ENCODE results near the gene APLP2.

Gene APLP2

DNA sequence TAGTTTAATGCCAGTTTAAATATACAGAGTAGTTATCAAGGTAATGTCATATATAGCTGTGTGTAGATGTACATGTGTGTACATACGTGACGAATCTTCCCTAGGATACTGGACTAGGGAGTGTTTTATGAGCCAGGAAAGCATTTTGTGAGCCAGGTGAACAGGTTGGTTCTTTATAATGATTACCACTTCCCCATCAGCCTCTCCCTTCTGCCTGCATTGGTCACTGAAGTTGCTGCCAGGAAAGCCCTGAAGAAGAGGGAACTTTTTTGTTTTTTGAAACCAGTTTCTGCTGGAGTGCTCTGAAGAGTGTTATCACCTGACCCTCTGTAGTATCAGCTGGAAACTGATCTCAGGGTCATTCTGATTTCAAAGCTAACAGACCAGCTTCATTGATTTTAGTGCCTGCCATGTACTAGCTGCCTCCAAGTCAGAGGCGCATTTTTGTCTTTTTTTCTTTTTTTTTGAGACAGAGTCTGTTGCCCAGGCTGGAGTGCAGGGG, 75.7 kb downstream of the APLP2 start:
- no peak for DNase-seq (ENCODE audit: low read depth in 1 of 2, low spot score in 1 of 2)

DNA sequence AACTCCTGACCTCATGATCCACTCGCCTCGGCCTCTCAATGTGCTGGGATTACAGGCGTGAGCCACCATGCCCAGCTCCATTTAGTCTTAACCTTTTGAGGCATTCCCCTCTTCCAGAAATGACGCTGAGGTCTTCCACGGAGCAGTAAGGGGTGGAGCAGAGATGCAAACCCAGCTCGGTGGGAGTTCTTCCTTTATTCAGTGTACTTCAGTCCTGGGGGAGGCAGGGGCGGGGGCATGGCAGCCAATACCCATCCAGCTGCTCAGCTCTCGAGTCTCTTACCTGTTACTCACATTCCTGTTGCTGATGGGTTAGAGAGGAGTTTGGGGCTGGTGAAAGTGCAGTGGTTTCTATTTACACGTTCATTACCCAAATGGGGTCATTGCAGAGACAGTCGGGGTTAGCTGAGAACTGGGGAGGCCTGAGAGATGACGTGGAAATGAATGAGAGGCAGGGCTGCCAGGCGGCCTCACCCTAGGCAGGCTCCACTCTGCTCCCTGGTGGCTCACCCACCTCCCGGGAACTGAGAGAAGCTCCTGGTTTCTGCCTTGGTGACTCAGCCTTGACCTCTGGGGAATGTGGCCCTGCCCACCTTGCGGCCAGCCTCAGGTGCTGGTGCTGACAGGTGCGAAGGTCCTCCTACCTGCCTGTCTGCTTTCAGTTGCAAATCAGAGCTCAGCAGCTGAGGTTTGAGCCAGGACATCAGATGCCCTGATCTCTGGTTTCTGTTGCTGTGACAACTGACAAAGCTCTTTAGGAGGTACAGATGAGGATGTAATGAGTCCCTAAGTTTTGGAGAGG, 76.5 kb downstream of the APLP2 start:
- no peak for DNase-seq (ENCODE audit: low read depth in 1 of 2, low spot score in 1 of 2)

DNA sequence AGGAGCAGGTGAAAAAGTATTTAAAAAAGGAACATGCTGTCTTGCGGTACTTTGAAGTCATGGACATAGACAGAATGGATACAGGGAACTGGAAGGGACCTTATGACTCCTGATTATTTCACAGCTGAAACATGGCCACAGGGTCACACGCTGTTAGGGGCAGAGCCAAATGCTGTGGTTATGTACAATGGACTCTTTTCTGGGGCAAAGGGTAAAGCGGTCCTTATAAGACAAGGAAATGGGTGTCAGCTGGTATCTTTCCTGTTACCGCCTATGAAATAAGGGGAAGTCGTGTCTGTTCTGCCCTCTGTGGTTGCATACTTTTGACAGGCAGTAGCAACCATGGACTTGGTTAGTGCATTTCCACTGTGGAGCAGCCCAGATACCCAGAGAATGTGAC, 77.1 kb downstream of the APLP2 start:
- DNase-seq (ENCODE audit: low read depth in 1 of 2, low spot score in 1 of 2), result no peak

DNA sequence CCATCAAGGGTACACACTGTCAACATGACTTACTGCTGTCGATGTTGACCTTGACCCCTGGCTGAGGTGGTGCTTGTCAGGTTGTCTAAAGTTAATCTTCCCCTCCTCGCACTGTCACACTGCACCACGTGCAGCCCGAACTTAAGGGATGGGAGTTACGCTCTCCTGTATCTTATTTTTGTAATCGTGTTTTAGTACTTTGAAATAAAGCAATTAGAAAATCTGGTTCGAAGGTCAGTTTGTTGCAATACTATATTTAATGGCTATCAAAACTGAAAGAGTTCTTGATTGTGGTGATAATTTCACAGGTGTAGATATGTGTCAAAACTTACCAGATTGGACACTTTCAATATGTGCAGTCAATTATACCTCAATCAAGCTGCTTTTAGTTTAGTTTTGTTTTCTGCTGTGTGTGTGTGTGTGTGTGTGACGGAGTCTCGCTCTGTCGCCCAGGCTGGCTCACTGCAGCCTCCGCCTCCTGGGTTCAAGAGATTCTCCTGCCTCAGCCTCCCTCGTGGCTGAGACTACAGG, 79.2 kb downstream of the APLP2 start:
- no peak for DNase-seq (ENCODE audit: low read depth in 1 of 2, low spot score in 1 of 2)

DNA sequence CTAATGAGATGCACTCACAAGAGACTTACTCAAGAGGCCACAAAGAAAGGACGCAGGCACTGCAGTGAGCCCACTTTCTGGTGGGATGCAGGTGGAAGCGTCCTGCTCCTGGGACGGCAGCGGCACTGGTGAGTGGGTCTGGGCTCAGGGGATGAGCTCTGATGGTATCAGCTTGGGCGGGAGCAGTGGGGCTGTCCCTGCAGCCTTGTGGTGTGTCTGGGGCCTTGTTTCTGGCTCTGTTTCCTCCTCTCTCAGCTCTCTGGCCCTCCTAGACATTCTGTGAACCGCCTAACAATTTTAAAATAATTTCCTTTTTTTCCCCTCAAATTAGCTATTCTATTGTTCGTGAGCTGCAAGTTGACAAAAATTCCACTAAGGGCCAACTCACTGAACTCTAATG, 81.1 kb downstream of the APLP2 start:
- DNase-seq (ENCODE audit: low read depth in 1 of 2, low spot score in 1 of 2), result no peak

DNA sequence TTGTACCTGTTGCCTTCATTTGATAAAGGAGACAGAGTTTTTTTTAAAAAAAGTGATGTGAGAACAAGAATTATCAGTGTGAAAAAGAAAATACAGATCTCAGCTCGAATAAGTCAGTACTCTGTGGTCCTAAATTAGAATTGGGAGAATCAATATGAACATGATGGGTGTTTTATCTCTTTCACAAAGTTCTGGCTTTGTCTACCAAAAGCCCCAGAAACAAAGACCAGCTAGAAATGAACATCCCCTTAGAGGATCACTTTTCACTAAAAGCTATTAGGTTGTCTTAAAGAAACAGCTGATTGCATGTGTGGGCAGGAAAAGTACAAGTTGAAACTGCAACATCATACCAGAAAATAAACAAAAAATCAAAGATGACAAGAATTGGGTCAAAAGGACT, 81.5 kb downstream of the APLP2 start:
- DNase-seq (ENCODE audit: low read depth in 1 of 2, low spot score in 1 of 2), result no peak

DNA sequence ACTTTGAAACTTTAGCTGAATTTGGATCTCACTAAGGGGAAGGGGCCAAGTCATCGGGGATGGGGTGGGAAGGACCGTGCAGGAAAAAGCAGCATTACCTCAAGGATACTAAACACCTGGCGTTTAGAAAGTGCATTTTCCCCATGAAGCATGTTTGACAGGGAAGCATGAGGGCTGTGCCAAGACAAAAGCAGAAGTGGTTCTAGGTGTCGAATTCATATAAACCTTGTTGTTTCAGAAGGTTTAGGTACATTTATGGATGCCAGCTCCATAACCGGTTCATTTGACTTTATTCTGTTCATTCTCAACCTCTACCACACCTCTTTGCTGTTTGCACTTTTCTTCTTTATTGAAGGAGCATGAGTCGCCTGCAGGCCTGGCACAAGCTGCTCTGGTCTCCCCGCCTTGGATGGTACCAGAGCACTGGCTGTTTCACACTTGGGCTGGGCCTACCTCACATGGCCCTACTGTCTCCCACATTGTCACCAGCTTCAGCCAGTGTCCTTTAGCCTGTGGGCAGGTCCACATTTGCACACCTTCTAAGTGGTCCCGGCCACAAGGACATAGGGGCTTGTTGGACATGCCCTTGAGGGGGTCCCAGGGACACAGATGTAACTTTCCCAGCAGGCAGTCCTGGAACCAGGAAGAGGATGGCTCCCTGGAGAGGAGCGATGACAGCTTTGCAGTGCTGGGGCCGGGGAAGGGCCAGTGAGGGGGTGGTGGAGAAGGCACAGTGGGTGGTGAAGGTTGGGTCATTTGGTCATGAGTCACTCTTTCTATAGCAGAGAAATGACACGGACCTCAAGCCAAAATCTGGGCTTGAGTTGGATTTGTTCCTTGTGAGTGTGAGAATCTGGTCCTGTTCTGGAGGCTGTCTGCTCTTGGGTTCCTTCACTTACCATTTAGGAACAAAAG, 86.7 kb downstream of the APLP2 start:
- DNase-seq (ENCODE audit: low read depth in 1 of 2, low spot score in 1 of 2), result no peak

DNA sequence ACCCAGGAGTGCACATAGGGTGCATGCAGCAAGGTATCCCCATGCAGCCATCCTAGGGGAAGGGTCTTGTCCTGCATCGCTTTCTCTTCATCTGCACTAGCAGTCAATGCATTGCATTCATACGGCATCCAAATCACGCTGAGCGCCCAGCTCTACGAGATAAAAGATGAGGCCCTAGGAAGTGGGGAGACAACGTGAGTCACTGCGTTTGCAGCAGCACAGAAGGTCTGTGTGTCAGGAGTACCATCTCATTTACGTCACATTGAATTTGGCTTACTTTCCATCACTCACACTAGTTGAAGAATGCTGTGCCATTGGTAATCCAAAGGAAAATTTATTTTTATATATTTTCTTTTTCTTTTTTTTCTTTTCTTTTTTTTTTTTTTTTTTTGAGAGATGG, 87.4 kb downstream of the APLP2 start:
- no peak for DNase-seq (ENCODE audit: low read depth in 1 of 2, low spot score in 1 of 2)

DNA sequence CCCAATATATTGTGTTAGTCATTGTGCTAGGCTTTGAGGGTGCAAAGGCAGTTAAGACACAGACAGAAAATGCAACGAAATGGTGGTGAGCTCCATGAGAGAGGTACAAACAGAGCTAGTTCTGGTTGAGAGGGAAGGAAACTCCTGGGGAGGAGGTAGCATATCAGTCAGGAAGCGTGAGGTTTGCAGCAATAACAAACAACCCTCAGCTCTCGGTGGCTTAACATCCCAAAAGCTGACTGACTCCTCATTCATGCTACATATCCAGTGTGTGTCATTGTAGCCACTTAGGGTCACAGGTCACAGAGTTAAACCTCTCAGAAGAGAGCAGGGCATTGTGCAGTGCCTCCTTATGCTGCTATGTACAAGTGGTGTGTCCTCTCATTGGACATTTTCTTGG, 88.1 kb downstream of the APLP2 start:
- no peak for DNase-seq (ENCODE audit: low read depth in 1 of 2, low spot score in 1 of 2)

DNA sequence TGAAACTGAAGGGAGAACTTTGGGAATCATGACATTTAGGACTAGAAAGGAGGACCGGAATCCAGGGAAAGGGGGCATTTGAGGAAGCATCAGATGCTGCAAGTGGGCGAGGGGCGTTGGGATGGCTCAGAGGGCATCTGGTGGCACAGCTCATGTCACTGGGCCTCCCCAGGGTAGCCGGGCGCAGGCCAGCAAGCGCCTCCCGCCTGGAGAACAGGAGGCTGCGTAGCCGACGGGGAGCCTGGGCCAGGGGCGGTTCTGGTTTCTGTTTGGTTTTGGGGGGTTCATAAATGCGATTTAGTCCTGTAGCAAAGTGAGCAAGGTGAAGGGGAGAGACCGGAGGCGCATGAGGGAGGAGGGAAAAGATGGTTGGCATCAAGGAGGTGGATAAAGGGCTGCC, 89.4 kb downstream of the APLP2 start:
- DNase-seq (ENCODE audit: low read depth in 1 of 2, low spot score in 1 of 2), result no peak

DNA sequence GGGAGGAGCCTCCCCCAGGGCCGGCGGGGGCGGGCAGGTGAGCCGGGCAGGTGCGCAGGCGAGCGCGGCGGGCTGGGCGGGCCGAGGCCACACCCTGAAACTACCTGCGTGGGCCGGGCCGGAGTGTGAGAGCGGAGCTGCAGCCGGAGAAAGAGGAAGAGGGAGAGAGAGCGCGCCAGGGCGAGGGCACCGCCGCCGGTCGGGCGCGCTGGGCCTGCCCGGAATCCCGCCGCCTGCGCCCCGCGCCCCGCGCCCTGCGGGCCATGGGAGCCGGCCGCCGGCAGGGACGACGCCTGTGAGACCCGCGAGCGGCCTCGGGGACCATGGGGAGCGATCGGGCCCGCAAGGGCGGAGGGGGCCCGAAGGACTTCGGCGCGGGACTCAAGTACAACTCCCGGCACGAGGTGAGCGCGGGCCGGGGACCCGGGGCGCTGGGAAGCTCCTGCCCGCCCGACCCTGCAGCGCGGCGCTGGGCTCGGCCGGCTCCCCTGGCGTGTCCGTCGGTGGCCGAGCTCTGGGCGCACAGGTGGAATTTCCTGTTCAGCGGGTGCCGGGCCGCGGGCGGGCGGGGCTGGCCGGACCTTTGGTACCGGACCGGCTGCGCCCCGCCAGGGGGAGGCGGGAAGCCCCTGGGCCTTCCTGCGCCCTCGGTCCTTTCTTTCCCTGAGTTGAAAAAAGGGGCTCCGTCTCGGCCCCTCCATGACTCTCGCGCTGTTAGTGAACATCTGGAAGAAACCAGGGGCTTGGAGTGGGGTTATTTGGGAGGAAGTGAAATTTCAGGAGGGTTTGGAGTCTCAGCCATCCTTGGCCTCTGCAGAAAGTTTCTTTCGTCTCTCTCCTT, 90.2 kb downstream of the APLP2 start, which contains the start of gene ST14:
TSS of gene ST14 (plus strand) at position 126 of the 841 bp plus-strand sequence. CDS start at position 324, 198 bp downstream.
- DNase-seq (ENCODE audit: low read depth in 1 of 2, low spot score in 1 of 2), result no peak

DNA sequence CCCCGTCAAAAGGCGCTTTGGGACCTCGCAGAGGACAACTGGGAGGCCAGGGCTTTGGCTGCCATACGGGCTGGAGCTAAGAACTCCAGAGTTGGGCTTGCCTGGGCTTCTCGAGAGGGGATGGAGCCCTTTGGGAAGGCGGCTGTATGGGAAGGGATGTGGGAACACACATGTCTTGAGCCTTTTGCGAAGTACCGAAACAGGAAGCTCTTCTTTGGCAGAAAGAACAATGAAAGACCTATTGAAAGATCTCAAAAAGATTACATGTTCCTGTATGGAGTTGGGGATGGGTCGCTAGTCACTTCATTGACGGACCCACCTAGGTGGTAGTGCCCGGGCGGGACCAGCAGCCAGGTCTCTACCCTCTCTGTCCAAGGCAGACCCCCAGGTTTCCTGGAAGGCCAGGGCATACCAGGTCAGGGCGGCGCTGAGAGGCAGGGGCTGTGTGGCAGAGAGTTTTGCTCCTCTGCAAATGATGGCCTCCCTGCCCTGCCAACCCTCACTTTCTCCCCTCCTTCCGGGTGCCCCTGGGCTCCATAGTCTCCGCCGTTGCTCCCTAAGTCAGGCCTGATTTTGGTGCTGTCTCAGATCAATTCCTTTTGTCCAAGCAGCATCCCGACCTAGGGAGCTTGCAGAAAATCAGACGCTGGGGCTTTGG, 90.9 kb downstream of the APLP2 start:
- DNase-seq (ENCODE audit: low read depth in 1 of 2, low spot score in 1 of 2), result no peak

DNA sequence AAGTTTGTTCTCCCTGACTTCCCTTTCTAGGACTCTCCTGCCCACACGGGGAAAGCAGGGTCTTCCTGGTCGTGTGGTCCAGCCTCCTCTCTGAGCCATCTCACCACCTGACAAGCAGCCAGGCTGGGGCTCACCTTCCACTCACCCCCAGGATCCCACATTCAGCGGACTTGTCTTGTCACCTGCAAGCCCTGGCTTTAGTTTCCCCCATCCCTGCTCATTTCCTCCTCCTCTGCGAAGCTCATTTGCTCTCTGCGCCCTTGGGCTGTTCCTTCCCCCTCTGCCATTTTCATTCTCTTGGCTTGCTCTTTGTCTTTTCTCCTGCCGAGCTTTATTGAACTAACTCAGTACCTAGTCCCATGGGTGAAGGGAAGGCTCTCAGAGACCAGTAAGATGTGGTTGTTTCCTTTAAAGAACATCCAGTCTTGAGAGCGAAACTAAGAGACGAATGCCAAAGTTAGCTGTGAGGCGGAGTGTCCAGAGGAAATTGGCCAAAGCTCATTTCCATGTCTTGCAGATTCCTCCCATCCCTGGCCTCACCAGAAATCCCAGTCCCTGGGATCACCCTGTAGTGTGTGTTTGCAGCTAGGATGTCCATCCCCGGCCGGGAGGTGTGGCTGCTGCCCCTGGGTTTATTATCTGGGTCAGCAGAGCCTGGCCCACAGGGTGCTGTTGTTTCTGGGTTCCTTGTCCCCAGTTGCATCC, 91.9 kb downstream of the APLP2 start:
- DNase-seq (ENCODE audit: low read depth in 1 of 2, low spot score in 1 of 2), result no peak

DNA sequence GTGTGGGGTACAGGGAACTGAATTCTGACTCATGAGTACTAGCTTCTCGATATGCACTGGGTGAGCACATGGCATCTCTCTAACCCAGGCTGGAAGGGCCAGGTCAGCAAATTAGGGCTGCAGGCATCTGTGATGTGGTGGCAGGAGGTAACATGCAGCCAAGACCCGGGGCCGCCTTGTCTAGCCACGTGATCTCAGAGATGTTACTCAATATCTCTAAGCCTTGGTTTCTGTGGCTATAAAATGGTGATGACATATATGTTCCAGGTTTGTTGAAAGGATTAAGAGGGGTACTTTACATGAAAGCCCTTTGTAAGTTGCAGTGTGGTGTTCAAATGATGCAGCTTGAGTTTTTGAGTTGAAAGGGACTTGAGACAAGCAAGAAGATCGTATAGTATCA, 93.0 kb downstream of the APLP2 start:
- no peak for DNase-seq (ENCODE audit: low read depth in 1 of 2, low spot score in 1 of 2)

DNA sequence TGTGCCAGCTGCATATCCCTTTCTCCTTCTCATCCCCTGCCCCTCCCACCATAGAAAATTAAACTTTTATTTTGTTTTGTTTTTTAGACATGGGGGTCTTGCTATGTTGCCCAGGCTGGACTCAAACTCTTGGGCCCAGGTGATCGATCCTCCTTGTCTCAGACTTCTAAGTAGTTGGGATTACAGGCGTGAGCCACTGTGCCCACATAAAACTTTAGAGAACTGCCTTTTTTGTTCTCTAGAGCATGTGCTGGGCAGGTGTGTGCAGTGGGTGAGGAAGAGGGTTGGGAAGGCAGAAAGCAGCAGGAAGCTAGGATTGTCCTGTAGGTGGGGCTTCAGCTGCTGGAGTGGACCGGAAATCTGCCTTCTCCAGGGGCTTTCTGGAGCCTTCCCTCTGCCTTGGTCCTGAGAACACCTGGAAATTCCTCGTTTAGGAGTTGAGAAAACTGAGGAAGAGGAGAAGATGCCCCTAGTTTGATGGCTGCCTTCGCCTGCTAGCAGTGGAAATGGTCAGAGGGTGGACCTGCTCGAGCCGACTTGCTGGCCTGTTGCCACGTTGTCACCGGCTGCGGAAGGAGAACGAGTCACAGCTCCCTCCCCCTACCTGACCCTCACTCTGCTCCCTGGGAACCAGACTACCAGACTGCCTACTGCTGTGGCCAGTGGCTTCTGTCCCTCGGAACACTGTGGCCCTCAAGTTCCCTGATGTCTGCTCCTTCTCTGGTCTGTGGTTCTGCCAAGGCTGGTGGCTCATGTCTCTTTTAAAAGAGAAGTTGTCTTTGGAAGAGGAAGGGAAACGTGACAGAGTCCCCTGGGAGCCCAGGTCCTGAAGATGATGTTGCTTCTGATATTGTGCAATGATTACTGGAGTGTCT, 93.9 kb downstream of the APLP2 start:
- no peak for DNase-seq (ENCODE audit: low read depth in 1 of 2, low spot score in 1 of 2)

DNA sequence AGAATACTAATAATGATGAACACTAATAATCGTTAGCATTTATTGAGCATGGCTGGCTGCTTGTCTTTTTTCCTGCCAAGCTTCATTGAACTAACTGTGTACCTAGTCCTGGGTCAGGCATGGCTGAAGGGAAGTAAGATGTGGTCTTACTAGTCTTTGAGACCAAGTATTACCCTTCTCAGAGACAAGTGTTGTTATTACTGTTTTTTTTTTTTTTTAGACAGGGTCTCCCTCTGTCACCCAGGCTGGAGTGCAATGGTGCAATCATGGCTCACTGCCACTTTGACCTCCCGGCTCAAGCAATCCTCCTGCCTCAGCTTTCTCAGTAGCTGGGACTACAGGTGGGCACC, 94.5 kb downstream of the APLP2 start:
- no peak for DNase-seq (ENCODE audit: low read depth in 1 of 2, low spot score in 1 of 2)

DNA sequence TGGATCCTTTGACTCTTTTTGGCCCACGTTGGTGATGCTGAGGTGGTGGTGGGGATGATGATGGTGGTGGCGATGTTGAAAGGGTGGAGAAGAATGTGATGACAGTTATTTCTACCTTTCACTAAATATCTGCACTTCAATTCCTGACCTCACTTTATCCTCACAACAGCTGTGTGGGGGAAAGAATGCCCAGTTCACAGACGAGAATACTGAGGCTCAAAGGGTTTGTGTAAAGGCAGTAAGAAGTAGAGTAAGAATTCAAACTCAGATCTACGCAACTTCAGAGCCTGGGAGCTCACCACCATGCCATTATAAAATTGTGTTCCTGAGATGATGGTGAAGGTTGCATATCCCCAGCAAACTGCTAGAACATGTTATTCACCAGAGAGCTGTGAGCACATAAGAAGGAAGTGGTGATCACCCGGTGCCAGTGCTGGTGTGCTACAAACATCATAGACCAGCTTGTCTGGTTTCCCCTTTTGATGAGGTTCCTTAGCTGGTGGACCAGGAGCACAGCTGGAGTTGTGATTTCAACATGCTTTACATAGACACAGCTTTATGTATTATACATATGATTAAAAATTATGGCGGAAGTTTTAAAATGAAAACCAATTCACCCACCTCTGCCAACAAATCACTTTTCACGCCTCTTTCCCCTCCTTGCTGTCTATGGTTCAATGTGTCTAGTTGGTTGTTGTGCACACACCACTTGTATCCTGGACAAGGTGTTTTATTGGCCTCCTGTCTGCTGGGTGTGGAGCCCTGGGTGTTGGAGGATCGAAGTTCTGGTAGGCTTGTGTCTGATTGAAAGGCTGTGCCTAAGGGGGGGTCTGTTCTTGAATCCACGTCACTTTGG, 96.1 kb downstream of the APLP2 start:
- no peak for DNase-seq (ENCODE audit: low read depth in 1 of 2, low spot score in 1 of 2)

DNA sequence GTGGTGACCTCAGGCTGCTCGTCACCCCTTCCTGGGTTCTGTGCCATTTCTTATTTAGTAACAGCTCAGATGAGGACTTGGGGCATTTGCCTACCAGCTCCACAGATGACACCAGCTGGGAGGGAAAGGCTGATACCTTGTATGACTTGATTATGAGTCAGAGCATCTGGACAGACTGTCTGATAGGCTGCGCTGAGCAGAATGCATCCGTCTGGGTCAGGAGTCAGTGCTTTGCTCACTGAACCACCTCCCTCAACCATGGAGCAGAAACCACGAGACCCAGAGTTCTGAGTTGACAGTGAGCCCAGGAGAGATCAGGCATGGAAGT, 96.7 kb downstream of the APLP2 start:
- no peak for DNase-seq (ENCODE audit: low read depth in 1 of 2, low spot score in 1 of 2)

Measured in stimulated activated CD4-positive, alpha-beta T cell treated with anti-CD3 and anti-CD28 coated beads, Interleukin-15, amount 100 ng/mL, for 1 hour (primary cell).